Stimulated activated CD4-positive, alpha-beta T cell treated with anti-CD3 and anti-CD28 coated beads, Interleukin-1b, Interleukin-23, amount 100 ng/mL, for 1 hour (primary cell): ENCODE results near the gene KLHL41.
A peak's percentile ranks its signal among the peaks of the same experiment; 100 is the strongest.
"Not testable (repeated sequence)": the region's sequence is repeated elsewhere in the genome, so short reads cannot be mapped to it uniquely, and the experiment has no call there.

Experiments used
- DNase-seq, 2 donors: peaks; one replicate each; pipeline ENCODE4 v3.0.0-alpha.2; 2020; ENCODE audit warnings: low read depth in 2 of 2

KLHL41 gene

DNA sequence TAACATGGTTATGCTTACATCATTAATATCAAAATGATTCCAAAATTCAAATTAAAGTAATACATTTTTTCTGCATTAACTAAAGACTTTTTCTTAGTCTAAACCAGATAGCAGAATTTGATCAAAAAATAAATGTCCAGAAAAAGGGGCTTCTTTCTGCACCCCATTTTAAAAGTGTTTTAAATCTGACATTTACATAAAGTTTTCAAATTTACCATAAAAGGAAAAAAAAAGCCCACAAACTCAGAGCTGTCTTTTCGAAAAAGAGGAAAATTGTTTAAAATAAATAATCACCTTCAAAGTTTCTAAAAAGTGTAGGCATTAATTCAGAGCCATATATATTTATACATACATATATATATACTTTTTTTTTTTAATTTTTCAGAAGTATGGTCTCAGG lies 62.7 kb downstream of the KLHL41 start:
- no peak for DNase-seq

DNA sequence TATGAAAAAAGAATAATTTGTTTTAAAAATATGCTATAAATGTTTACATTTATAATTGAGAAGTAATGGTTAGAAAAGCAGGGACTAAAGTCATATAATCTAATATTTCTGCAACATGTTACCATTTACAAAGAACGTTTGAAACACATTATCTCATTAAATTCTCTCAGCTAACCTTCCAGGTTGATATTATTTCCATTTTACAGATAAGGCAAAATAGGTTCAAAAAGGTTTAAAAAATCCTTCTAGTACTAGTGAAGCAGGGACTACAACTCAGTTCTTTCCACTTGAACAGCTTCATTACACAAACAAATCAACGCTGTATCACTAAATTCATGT lies 63.3 kb downstream of the KLHL41 start:
- no peak for DNase-seq

DNA sequence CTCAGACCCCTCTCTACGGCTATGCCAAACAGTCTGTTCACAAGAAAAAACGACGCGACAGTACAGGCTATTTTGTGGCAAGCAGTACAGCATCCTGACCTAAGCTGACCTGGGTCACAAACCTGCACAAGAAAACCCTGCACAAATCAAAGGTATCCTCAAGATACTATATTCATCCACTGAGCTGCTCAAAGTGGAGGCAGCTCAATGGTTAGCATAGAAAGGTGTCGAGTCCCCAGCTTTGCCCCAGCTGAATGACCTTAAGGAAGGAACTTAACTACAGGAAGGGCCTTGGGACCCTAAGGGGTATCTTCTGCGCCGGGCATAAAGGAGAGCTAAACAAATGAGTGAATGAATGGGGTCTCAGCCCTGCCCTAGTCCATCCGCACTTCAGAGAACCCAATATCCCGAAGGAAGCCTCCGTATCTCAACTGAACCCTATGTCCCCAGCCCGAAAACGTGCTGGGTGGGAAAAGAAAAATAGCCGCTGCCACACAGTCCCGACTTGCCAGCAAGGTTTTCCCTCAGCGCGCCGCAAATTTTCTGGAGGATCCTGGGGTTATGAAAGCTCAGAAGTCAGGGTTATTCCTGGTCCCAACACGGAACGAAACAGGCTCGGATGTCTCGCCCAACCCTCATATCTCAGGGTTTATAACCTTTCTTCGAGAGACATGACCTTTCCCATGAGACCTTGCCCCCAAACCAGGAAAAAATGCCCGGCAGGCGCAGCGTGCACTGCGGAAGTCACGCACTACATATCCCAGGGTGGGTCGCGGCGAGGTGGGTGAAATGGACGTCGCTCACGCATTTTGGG lies 63.9 kb downstream of the KLHL41 start, which contains the start of gene FASTKD1:
Gene FASTKD1, minus strand, starts transcription at position 706 of the 814 bp plus-strand sequence. CDS start 1,836 bp downstream, outside the sequence.
- DNase-seq: peak; percentile 51 to 67

DNA sequence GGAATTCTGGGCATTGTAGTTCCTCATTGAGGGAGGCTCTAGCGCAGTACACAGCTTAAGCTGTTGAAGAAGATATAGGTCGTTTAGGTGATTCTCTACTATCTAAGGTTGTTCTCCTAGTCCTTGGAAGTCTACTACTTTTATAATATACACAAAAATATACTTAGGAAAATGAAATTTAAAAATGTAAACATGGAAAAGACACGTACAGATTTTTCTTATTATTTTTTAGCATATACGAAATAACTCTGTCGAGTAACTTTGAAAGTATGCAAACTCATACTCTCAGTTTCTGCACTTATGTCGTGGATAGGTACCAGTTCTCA lies 64.4 kb downstream of the KLHL41 start:
- DNase-seq: no peak

DNA sequence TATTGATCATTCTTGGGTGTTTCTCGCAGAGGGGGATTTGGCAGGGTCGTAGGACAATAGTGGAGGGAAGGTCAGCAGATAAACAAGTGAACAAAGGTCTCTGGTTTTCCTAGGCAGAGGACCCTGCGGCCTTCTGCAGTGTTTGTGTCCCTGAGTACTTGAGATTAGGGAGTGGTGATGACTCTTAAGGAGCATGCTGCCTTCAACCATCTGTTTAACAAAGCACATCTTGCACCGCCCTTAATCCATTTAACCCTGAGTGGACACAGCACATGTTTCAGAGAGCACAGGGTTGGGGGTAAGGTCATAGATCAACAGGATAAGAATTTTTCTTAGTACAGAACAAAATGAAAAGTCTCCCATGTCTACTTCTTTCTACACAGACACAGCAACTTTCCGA lies 65.0 kb downstream of the KLHL41 start:
- not testable (repeated sequence) for DNase-seq

DNA sequence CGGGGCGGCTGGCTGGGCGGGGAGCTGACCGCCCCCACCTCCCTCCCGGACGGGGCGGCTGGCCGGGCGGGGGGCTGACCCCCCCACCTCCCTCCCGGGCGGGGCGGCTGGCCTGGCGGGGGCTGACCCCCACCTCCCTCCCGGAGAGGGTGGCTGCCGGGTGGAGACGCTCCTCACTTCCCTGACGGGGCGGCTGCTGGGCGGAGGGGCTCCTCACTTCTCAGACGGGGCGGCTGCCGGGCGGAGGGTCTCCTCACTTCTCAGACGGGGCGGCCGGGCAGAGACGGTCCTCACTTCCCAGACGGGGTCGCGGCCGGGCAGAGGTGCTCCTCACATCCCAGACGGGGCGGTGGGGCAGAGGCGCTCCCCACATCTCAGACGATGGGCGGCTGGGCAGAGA lies 65.8 kb downstream of the KLHL41 start:
- not testable (repeated sequence) for DNase-seq
